PC-9 (cell line): Measurements from ENCODE around the gene KRT73. TPM values are rescaled to one million over a fixed set of nuclear protein-coding genes. Genes with fewer than 3 reads are reported as not detected.

Experiments used
- BruUV-seq: library from RNA; stranded (reverse); fragments of 400-500 nt; replicated peaks from 2 replicates; lab custom pipeline; 2021; lab: Mats Ljungman, UMichigan
- CTCF ChIA-PET: fragments of 300-600 bp; sonication (Branson Sonifier 250); formaldehyde crosslinking; loops from one replicate; lab custom pipeline; 2022; ENCODE audit warnings: antibody characterized with exemption; lab: Charles Lee
- POLR2A ChIA-PET: fragments of 300-600 bp; sonication (Branson Sonifier 250); formaldehyde crosslinking; loops from one replicate; lab custom pipeline; 2022; ENCODE audit warnings: antibody characterized with exemption; ENCODE audit not compliant: unreplicated experiment; lab: Charles Lee
- DNase-seq, 2 experiments: peaks; one replicate each; pipeline versions ENCODE4 v3.0.0 to v3.0.0-alpha.2; 2015 to 2022; ENCODE audit warnings: mixed read lengths in 1 of 2
- H2AFZ ChIP-seq: fragments of 200-600 bp; sonication (generic); 2 replicates; pipeline ENCODE4 v1.8.1; 2017; ENCODE audit warnings: antibody characterized with exemption
- H3F3A ChIP-seq: fragments of 200-600 bp; sonication (generic); 2 replicates; pipeline ENCODE4 v1.8.1; 2017; ENCODE audit warnings: antibody characterized with exemption, mild to moderate bottlenecking, low read depth; ENCODE audit not compliant: insufficient read depth
- H3K27ac ChIP-seq: fragments of 200-600 bp; sonication (generic); 2 replicates; pipeline ENCODE4 v1.6.1; 2016; ENCODE audit warnings: mixed run types
- H3K27me3 ChIP-seq: fragments of 200-600 bp; sonication (generic); 2 replicates; pipeline ENCODE4 v1.6.1; 2016; ENCODE audit warnings: low read depth, mixed run types; ENCODE audit not compliant: insufficient read depth
- H3K36me3 ChIP-seq: fragments of 200-600 bp; sonication (generic); 2 replicates; pipeline ENCODE4 v1.6.1; 2016; ENCODE audit warnings: low read depth, mixed run types
- H3K4me1 ChIP-seq: fragments of 200-600 bp; sonication (generic); replicated peaks from 2 replicates; pipeline ENCODE4 v1.6.1; 2016; ENCODE audit warnings: mixed run types; ENCODE audit not compliant: insufficient read depth
- H3K4me2 ChIP-seq: fragments of 200-600 bp; sonication (generic); 2 replicates; pipeline ENCODE4 v1.6.1; 2017; ENCODE audit warnings: mixed run types
- H3K4me3 ChIP-seq: fragments of 200-600 bp; sonication (generic); 2 replicates; pipeline ENCODE4 v1.6.1; 2016; ENCODE audit warnings: mixed run types
- H3K79me2 ChIP-seq: fragments of 200-600 bp; sonication (generic); 2 replicates; pipeline ENCODE4 v1.6.1; 2017; ENCODE audit warnings: low read depth, mixed run types
- H3K9me2 ChIP-seq: fragments of 200-600 bp; sonication (generic); 2 replicates; pipeline ENCODE4 v1.8.1; 2017; ENCODE audit warnings: mild to moderate bottlenecking; ENCODE audit not compliant: insufficient read depth
- H3K9me3 ChIP-seq: fragments of 200-600 bp; sonication (generic); 2 replicates; pipeline ENCODE4 v1.8.1; 2016; ENCODE audit warnings: low read depth; ENCODE audit not compliant: insufficient read depth
- H4K20me1 ChIP-seq: fragments of 200-600 bp; sonication (generic); 2 replicates; pipeline ENCODE4 v1.8.1; 2017; ENCODE audit not compliant: insufficient read depth
- CTCF ChIP-seq: fragments of 200-600 bp; sonication (generic); conservative IDR thresholded peaks from 2 replicates; pipeline ENCODE4 v1.6.1; 2017; ENCODE audit warnings: mixed run types, antibody characterized with exemption, mild to moderate bottlenecking, moderate library complexity
- EZH2 ChIP-seq: fragments of 200-600 bp; sonication (generic); IDR thresholded peaks from 2 replicates; pipeline ENCODE4 v1.8.0; 2017; ENCODE audit warnings: antibody characterized with exemption, low read depth
- intact Hi-C: fragments of 100-400 bp; cut with micrococcal nuclease; formaldehyde crosslinking; loops from one replicate; pipeline ENCODE4 v1.10.0; 2022; ENCODE audit not compliant: unreplicated experiment
- total RNA-seq: library from RNA; stranded (reverse); gene quantifications from 2 replicates; pipeline ENCODE4 v1.2.3, GENCODE V29; 2021

KRT73 gene
- total RNA-seq, 1 experiment from 2014 or later, result not detected

DNA sequence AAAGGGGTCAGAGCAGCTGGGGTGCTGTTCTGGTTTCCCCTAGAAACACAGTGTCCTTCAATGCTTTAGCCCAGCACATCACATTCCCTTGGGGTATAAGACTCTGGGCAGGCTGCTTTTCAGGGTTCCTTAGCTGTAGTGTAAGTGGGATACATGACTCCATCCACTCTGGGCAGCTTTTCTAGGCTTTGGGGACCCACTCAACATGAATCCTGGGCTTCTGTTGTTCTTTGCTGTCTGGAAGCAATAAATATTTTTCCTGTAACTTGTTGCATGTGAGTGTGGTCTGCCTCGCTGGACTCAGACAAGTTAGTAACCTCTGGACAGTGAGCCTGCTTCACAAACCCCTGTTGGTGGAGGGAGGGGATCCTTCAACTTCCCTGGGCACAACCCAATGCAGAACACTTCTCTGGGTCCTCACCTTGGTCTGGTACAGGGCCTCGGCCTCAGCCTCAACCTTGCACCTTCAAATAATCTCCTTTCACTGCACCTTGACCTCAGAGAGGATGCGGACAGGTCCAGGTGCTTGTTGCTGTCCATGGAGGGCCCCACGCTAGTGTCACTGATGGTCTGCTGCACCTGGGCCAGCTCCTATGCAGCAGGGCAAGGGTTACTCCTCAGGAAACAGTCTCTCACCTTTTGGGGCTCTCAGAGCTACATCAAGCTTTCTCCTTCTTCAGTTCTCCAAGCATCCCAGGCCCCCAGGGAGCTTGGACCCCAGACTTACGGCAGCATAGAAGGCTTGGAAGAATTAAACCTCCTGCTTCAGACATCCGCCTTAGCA lies 13.5 kb upstream of the KRT73 start:
- ChIA-PET CTCF (no interaction called here), POLR2A (no interaction called here)
- no peak for DNase-seq
- Histone ChIP-seq H3K4me2 (no peak overlapping the region), H3K27ac (no peak overlapping the region), H3K4me1 (no peaks in the 10 kb centered on the region; the same call in 1 of the 2 replicates), H3K79me2 (no peaks in the 10 kb centered on the region), H2AFZ (no peak overlapping the region), H4K20me1 (no peaks in the 10 kb centered on the region), H3F3A (no peaks in the 10 kb centered on the region), H3K9me3 (no peaks in the 10 kb centered on the region), H3K9me2 (no peaks in the 10 kb centered on the region), H3K4me3 (no peak overlapping the region), H3K36me3 (no peaks in the 10 kb centered on the region), H3K27me3 (no peaks in the 10 kb centered on the region)
- intact Hi-C loops, result no loop called here
- TF ChIP-seq EZH2 (no peak), CTCF (no peak)
- no TSS peak for BruUV-seq

- H3K79me2 ChIP-seq, result no peaks in the 10 kb centered on the region
- POLR2A ChIA-PET, result no interaction called here
- CTCF ChIA-PET, result no interaction called here
- no peaks in the 10 kb centered on the region for H3K36me3 ChIP-seq
- no peaks in the 10 kb centered on the region; the same call in 1 of the 2 replicates for H3K4me1 ChIP-seq
- intact Hi-C loops, result no loop called here
- H3K4me3 ChIP-seq, result no peak overlapping the region
- no peak for TF ChIP-seq EZH2
- no peak for TF ChIP-seq CTCF
- DNase-seq, result no peak
- H3K9me3 ChIP-seq, result no peaks in the 10 kb centered on the region
- no peaks in the 10 kb centered on the region for H3K27me3 ChIP-seq
- no peaks in the 10 kb centered on the region for H4K20me1 ChIP-seq
- H3K9me2 ChIP-seq, result no peaks in the 10 kb centered on the region
- no peaks in the 10 kb centered on the region for H3F3A ChIP-seq
- H2AFZ ChIP-seq, result no peak overlapping the region
- no TSS peak for BruUV-seq
- no peak overlapping the region for H3K27ac ChIP-seq
- H3K4me2 ChIP-seq, result no peak overlapping the region
Measured at GRCh38 chr12:52631264-52631663, 12.9 kb upstream of the KRT73 start.

GRCh38 chr12:52630599-52631200 lies 12.3 kb upstream of the KRT73 start:
- POLR2A ChIA-PET, result no interaction called here
- Histone ChIP-seq H3K9me3 (no peaks in the 10 kb centered on the region), H4K20me1 (no peaks in the 10 kb centered on the region), H3K4me3 (no peak overlapping the region), H3K27me3 (no peaks in the 10 kb centered on the region), H3K9me2 (no peaks in the 10 kb centered on the region), H3F3A (no peaks in the 10 kb centered on the region), H3K79me2 (no peaks in the 10 kb centered on the region), H2AFZ (no peak overlapping the region), H3K36me3 (no peaks in the 10 kb centered on the region), H3K4me2 (no peak overlapping the region), H3K27ac (no peak overlapping the region), H3K4me1 (no peaks in the 10 kb centered on the region; the same call in 1 of the 2 replicates)
- CTCF ChIA-PET, result interaction anchor here (0.6 kb wide), 1 partner anchor 603 kb away, joined by 16 read pairs; no protein-coding TSS in a partner anchor
- no TSS peak for BruUV-seq
- DNase-seq, result no peak
- intact Hi-C loops, result no loop called here
- no peak for TF ChIP-seq CTCF
- TF ChIP-seq EZH2, result no peak
